ENCODE results near the gene MLLT1.

Gene MLLT1

GRCh38 chr19:6274756-6275155 is 5.0 kb downstream of the MLLT1 start:
- DNase-seq (ENCODE audit: low read depth in 4 of 4, low spot score in 1 of 4): no peak

- DNase-seq (ENCODE audit: low read depth in 4 of 4, low spot score in 1 of 4): no peak
Measured at GRCh38 chr19:6273701-6274601, 5.8 kb downstream of the MLLT1 start.

GRCh38 chr19:6272913-6273600 is 6.7 kb downstream of the MLLT1 start:
- no peak for DNase-seq (ENCODE audit: low read depth in 4 of 4, low spot score in 1 of 4)

DNA sequence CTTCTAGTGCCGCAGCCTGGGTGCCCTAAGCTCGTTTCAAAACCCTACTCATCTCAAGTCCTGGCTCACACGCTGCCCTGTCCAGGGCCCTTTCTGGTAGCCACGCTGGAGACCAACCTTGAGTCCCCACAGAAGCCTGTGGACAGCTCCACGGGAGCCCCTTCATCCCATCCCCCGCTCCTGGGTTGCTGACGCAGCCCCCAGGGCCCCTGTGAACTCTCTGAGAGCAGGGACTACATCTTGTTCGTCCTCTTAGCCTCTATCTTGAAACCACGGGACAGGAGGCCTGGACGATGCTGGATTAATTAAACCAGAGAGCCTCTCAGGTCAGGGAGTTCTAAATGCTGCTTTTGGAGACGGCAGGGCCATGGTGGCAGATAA is 7.4 kb downstream of the MLLT1 start:
- DNase-seq (ENCODE audit: low read depth in 4 of 4, low spot score in 1 of 4): no peak

DNA sequence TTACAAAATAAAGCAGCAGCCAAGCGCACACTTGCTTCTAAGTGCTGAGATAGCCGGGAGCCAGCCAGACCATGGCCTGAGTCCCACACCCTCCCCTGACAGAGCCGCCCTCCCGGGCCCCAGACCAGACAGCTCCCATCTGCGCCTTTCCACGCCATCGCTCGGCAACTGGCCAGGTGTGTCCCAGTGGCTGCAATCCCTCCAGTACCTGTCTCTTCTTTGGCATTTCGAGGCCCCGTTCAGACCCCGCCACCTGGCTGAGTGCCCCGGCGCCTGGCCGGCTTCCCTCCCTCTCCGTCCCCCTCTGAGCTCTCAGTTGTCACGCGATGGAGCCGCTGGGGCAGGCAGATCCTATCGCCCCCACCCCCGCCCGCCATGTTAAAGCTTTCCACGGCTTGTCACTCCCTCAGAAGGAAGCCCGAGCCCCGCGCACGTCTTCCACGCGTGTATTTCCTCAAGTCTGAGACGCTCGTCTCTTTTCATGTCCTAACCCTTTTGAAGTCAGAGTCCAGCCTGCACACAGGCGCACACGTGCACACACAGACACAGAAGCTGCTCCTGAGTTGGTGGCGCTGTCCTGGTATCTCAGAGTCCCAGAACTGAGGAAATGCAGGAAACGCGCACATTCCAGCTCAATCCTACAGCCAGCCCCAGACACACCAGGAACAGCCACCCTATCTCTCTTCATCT is 7.9 kb downstream of the MLLT1 start:
- DNase-seq (ENCODE audit: low read depth in 4 of 4, low spot score in 1 of 4): no peak

GRCh38 chr19:6271251-6271650 is 8.5 kb downstream of the MLLT1 start:
- DNase-seq (ENCODE audit: low read depth in 4 of 4, low spot score in 1 of 4): no peak

DNA sequence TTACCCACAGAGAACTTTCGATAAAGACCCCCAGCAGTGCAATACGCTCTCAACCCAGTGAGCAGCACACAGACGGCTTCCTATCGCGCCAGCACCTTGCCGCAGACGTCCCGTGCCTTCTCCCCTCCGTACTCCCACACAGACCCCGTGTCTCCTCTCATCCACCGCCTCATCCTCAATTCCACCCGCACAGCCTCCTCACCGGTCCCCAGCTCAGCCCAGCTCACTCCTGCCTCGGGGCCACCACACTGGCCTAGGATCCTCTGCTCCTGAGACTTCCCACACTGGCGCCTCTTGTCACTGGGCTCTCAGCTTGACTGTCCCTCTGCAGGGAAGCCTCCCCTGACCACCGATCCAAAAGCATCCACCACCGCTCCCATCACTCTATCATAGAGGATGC is 9.0 kb downstream of the MLLT1 start:
- DNase-seq (ENCODE audit: low read depth in 4 of 4, low spot score in 1 of 4): no peak

- DNase-seq (ENCODE audit: low read depth in 4 of 4, low spot score in 1 of 4): no peak
Measured at GRCh38 chr19:6270076-6270745, 9.6 kb downstream of the MLLT1 start.

GRCh38 chr19:6269101-6269886 is 10.5 kb downstream of the MLLT1 start:
- DNase-seq (ENCODE audit: low read depth in 4 of 4, low spot score in 1 of 4): no peak

- no peak for DNase-seq (ENCODE audit: low read depth in 4 of 4, low spot score in 1 of 4)
Measured at GRCh38 chr19:6268382-6268771, 11.4 kb downstream of the MLLT1 start.

DNA sequence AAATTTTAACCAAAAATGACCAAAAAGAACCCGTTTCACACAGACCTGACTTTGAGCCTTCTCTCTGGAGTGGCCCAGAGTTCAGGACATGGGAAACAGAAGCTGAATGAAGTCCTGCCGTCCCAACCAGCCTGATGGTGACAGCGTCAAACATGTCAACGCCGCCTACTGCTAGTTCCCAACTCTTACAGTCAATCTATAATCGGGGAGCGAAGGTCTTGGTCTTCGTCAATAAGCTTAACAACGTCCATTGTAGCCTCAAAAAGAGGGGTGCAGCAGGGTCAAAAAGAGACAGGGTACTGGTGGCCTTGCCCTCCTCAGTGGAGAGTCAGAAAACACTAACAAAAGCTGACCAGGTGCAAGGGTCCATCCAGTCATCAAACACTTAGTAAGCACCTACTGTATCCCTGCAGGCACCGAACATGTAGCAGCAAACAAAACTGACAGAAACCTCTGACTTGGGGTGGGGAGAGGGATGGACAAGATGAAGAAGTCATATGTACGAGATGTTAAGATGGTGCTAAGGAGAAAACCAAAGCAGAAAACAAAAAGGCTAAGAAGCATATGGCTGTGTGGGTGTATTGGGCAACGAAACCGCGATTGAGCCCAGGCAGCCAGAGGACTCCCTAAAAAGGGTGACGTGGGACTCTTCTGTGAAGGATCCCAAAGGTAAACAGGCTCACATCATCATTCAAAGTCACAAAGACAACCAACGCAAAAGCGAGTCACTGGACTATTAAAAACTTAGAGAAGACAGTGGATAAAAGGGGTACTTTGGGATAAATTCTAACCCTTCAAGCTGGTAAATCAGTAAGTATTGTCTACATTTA is 12.0 kb downstream of the MLLT1 start:
- DNase-seq (ENCODE audit: low read depth in 4 of 4, low spot score in 1 of 4): no peak

DNA sequence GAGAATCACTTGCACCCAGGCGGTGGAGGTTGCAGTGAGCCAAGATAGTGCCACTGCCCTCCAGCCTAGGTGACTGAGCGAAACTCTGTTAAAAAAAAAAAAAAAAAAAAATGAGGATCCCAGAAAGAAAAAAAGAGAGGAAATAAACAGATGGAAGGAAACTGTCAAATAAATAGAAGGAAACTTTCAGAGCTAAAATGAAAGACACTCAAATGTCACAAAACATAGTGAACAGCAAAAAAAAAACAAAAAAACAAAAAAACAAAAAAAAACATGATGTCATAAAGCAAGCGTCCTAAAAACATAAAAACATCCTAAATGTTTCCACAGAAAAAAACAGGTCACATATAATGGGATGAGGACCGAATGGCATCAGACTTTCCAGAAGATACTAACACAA is 15.0 kb downstream of the MLLT1 start:
- DNase-seq (ENCODE audit: low read depth in 4 of 4, low spot score in 1 of 4): no peak

DNA sequence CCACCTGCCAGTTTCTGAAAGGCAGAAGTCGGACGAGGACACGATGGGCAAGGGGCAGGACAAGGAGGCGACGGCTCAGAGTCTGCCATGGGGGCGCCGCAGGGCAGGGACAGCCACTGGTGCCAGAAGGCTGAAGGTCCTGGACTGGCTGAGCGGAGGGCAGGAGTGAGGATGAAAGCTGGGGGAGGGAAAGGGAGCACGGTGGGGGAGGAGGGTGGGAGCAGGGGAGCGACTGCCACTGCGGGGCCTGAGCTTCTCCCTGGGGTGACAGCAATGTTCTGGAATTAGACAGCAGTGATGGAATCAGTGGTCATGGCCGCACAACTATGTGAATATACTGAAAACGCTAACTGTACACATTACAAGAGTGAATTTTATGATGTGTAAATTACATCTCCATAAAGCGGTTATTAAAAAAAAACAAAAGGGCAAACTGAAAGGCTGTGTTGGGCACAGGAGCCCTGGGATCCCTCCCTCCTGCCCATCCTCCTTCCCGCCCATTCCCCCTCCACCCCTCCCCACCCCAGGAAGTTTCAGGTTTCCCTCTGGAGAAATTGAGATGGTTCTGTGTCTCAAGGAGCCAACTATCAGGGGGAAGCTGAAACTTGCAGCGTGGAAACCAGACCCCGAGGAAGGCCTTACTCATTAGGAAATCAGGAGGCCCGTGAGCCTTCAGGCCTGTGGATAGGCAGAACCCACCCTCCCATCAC is 15.9 kb downstream of the MLLT1 start:
- no peak for DNase-seq (ENCODE audit: low read depth in 4 of 4, low spot score in 1 of 4)

DNA sequence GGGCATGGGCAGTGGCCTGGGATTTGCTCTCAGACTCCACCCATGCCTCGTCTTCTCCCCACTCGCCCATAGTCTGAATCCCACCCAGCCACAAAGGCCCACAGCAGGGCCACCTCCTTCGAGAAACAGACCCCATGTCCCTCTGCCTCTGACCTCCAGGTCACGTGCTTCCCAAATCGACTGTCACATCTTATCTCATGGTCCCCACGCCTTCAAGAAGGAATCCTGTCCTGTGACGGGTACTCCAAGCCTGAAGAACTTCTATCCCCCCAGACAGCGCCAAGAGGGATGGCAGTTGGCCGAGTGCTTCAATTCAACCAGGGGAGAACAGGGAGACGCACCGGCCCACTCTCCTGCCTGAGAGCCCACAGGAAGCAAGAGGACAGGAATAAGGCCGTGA is 16.5 kb downstream of the MLLT1 start:
- DNase-seq (ENCODE audit: low read depth in 4 of 4, low spot score in 1 of 4): no peak

DNA sequence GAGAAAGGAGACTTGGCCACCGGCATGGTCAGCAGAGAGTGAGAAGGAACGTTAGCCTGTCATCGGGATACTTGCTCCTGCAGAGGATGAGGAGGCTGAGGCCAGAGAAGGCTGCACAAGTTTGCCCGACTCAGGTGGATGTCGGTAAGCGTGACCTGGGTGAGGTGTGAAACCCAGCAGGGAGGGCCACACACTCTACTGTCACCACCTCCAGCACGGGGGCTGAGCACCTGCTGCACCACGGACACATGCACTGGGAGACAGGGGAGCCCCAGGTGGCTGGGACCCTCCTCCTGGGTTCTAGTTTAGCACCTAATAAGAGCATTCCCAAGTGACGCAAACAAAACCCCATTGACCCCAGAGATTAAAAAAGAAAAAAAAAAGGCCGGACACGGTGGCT is 17.3 kb downstream of the MLLT1 start:
- no peak for DNase-seq (ENCODE audit: low read depth in 4 of 4, low spot score in 1 of 4)

DNA sequence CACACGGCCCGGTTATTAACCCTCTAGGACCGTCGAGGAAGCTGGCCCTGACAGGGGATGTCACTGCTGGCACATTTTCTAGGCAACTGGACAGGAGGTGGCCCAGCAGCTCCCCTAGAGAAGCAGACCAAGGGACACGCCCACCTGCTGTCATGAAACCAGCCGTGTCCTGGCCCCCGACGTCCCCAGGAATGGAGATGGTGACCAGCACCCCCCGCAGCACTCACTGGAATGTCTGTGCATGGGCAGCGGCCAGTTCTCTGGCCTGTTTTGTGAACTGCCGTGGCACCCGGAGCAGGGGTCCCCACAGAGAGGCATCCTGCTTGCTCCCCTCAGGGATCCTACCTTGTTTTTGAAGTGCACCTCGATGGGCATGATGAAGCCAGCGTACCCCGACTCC is 17.9 kb downstream of the MLLT1 start:
- no peak for DNase-seq (ENCODE audit: low read depth in 4 of 4, low spot score in 1 of 4)

- no peak for DNase-seq (ENCODE audit: low read depth in 4 of 4, low spot score in 1 of 4)
Measured at GRCh38 chr19:6260912-6261650, 18.7 kb downstream of the MLLT1 start.

- no peak for DNase-seq (ENCODE audit: low read depth in 4 of 4, low spot score in 1 of 4)
Measured at GRCh38 chr19:6260376-6260775, 19.4 kb downstream of the MLLT1 start.
